C4-2B (cell line): ENCODE data around the gene SYCN.

ENCODE experiments used
- ZFX ChIP-seq: fragments of 450-650 bp; IDR thresholded peaks from 2 replicates; pipeline ENCODE4 v1.6.1; 2017
- TF ChIP-seq, protein P1 (sequence below): fragments of 450-650 bp; conservative IDR thresholded peaks from 2 replicates; pipeline ENCODE4 v1.5.1; 2017; ENCODE audit warnings: mild to moderate bottlenecking

DNA sequence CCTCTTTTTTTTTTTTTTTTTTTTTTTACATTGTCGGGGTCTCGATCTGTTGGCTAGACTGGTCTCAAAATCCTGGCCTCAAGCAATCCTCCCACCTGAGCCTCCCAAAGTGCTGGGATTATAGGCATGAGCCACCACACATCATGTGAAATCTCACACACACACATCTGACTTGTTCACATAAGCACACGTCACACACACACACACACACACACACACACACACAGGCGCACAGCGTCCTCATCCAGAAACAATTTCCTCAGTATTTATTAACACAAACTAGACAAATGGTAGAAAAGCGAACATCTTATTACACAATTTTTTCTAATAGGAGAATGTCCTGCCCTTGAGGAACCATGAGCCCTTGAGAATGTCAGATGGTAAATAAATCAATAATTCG is 5.1 kb upstream of the SYCN start:
- TF ChIP-seq, protein P1, sequence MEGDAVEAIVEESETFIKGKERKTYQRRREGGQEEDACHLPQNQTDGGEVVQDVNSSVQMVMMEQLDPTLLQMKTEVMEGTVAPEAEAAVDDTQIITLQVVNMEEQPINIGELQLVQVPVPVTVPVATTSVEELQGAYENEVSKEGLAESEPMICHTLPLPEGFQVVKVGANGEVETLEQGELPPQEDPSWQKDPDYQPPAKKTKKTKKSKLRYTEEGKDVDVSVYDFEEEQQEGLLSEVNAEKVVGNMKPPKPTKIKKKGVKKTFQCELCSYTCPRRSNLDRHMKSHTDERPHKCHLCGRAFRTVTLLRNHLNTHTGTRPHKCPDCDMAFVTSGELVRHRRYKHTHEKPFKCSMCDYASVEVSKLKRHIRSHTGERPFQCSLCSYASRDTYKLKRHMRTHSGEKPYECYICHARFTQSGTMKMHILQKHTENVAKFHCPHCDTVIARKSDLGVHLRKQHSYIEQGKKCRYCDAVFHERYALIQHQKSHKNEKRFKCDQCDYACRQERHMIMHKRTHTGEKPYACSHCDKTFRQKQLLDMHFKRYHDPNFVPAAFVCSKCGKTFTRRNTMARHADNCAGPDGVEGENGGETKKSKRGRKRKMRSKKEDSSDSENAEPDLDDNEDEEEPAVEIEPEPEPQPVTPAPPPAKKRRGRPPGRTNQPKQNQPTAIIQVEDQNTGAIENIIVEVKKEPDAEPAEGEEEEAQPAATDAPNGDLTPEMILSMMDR, result no peak
- TF ChIP-seq ZFX, result no peak
